Breast epithelium (tissue), 3 donors: ENCODE data around the gene PPP6C.

Experiments used
- POLR2A ChIP-seq: fragments of 450-650 bp; IDR thresholded peaks from one replicate; pipeline ENCODE4 v1.6.1; 2016; ENCODE audit warnings: antibody characterized with exemption, mild to moderate bottlenecking, moderate library complexity
- POLR2AphosphoS5 ChIP-seq, 3 donors: sonication (generic); formaldehyde crosslinking; IDR thresholded peaks; one replicate each; pipeline ENCODE4 v1.6.1; 2017; ENCODE audit warnings: antibody characterized with exemption in 3 of 3
- TF ChIP-seq, protein P1 (sequence below), 3 donors: fragments of 450-650 bp; IDR thresholded peaks; one replicate each; pipeline ENCODE4 v1.5.1; 2016 to 2017; ENCODE audit warnings: antibody characterized with exemption in 3 of 3, mild to moderate bottlenecking in 3 of 3, moderate library complexity in 3 of 3

DNA sequence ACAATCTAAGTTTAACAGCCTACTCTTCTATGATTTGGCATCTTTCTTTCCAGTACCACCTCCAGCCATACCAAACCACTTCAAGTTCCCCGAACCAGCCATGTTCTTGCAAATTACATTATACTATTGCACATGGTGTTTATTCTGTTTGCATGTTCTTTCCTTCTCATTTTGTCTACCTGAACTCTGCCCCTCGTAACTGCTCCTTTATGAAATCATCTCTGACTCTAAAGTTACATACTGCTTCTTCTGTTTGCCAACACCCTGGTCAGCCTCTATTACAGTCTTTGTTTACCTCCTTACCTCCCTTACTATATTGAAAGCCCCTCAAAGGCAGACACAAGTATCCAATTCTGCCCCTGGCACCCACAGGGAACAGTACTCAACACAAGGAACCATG, 6.0 kb downstream of the PPP6C start:
- TF ChIP-seq POLR2A, result no peak
- TF ChIP-seq, protein P1, sequence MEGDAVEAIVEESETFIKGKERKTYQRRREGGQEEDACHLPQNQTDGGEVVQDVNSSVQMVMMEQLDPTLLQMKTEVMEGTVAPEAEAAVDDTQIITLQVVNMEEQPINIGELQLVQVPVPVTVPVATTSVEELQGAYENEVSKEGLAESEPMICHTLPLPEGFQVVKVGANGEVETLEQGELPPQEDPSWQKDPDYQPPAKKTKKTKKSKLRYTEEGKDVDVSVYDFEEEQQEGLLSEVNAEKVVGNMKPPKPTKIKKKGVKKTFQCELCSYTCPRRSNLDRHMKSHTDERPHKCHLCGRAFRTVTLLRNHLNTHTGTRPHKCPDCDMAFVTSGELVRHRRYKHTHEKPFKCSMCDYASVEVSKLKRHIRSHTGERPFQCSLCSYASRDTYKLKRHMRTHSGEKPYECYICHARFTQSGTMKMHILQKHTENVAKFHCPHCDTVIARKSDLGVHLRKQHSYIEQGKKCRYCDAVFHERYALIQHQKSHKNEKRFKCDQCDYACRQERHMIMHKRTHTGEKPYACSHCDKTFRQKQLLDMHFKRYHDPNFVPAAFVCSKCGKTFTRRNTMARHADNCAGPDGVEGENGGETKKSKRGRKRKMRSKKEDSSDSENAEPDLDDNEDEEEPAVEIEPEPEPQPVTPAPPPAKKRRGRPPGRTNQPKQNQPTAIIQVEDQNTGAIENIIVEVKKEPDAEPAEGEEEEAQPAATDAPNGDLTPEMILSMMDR (IDR thresholded peaks at IDR 0.05), result no peak
- no peak for TF ChIP-seq POLR2AphosphoS5 (IDR thresholded peaks at IDR 0.05)
